Middle frontal gyrus (tissue), 1 donor: Measurements from ENCODE around the gene GPR141.

ENCODE experiments used
- DNase-seq: peaks from one replicate; pipeline ENCODE4 v3.0.0-alpha.2; 2015; ENCODE audit warnings: low spot score; ENCODE audit errors: extremely low spot score

GPR141 gene

GRCh38 chr7:37782166-37782565, 98.6 kb downstream of the GPR141 start:
- DNase-seq = no peak

- no peak for DNase-seq
These were observed 100.4 kb downstream of the GPR141 start for GRCh38 chr7:37784015-37784414.

GRCh38 chr7:37786741-37787569, 103.4 kb downstream of the GPR141 start:
- no peak for DNase-seq
